Karpas-422 (cell line): ENCODE data around the gene TLR6. TPM values are rescaled to one million over a fixed set of nuclear protein-coding genes. Genes with fewer than 3 reads are reported as not detected.

Source experiments
- DNase-seq: peaks from one replicate; pipeline ENCODE4 v3.0.0-alpha.2; 2015
- H2AFZ ChIP-seq: fragments of 200-600 bp; sonication (generic); 2 replicates; pipeline ENCODE4 v1.6.1; 2014; ENCODE audit warnings: antibody characterized with exemption, low read length, mixed read lengths
- H3K27ac ChIP-seq: fragments of 200-600 bp; sonication (generic); 2 replicates; pipeline ENCODE4 v1.5.1; 2014; ENCODE audit warnings: mild to moderate bottlenecking, low read length, moderate library complexity
- H3K27me3 ChIP-seq: fragments of 200-600 bp; sonication (generic); 2 replicates; pipeline ENCODE4 v1.6.1; 2014; ENCODE audit warnings: low read length, mixed read lengths
- H3K36me3 ChIP-seq: fragments of 200-600 bp; sonication (generic); 2 replicates; pipeline ENCODE4 v1.6.1; 2014; ENCODE audit warnings: low read length, mixed read lengths; ENCODE audit not compliant: insufficient read depth
- H3K4me1 ChIP-seq: fragments of 200-600 bp; sonication (generic); 2 replicates; pipeline ENCODE4 v1.6.1; 2014; ENCODE audit warnings: mild to moderate bottlenecking, low read length, mixed read lengths
- H3K4me2 ChIP-seq: fragments of 200-600 bp; sonication (generic); 2 replicates; pipeline ENCODE4 v1.6.1; 2014; ENCODE audit warnings: low read length, low read depth, mild to moderate bottlenecking; ENCODE audit not compliant: poor library complexity, severe bottlenecking
- H3K4me3 ChIP-seq: fragments of 200-600 bp; sonication (generic); 2 replicates; pipeline ENCODE4 v1.5.1; 2014; ENCODE audit warnings: mild to moderate bottlenecking, antibody characterized with exemption, low read length, mixed read lengths
- H3K79me2 ChIP-seq: fragments of 200-600 bp; sonication (generic); 2 replicates; pipeline ENCODE4 v1.6.1; 2014; ENCODE audit warnings: mild to moderate bottlenecking, low read length, mixed read lengths
- H3K9ac ChIP-seq: fragments of 200-600 bp; sonication (generic); 2 replicates; pipeline ENCODE4 v1.6.0; 2014; ENCODE audit warnings: low read length
- H3K9me2 ChIP-seq: fragments of 200-600 bp; sonication (generic), shearing (Covaris generic); replicated peaks from 2 replicates; pipeline ENCODE4 v1.6.0; 2014; ENCODE audit warnings: mild to moderate bottlenecking, low read length, moderate library complexity; ENCODE audit not compliant: insufficient read depth
- H3K9me3 ChIP-seq: fragments of 300-700, 200-600 bp; sonication (generic); 2 replicates; pipeline ENCODE4 v1.6.1; 2014; ENCODE audit warnings: low read length, mixed read lengths
- H4K20me1 ChIP-seq: fragments of 200-600 bp; sonication (generic); 2 replicates; pipeline ENCODE4 v1.6.1; 2014; ENCODE audit warnings: mild to moderate bottlenecking, antibody characterized with exemption, low read length, low read depth; ENCODE audit not compliant: insufficient read depth
- total RNA-seq: library from RNA; depleted of rRNA; stranded (reverse); fragments of >200 nt; shearing (Covaris generic); gene quantifications from 2 replicates; pipeline ENCODE4 v1.2.3, GENCODE V29; 2014; ENCODE audit warnings: low replicate concordance

TLR6 gene
- total RNA-seq, 1 experiment from 2014 or later, result 39.9 TPM

DNA sequence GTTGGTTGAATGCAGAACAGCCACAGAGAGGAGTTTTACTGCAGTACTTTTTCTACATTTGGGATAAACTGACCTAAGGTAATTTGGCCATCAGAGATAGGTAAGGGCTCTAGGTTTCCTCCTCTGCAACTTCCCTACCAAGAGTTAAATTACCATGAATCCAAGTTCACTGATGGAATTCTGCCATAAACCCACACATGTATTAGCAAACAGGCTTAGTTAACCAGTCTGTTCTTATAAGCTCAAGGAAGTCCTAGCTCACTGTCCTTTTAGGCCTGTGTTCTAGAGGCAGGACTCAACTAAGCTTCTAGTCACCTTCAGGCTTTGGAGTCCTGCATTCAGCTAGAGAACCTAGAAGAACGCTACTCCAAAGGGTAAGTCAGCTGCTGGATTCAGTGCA, 15.0 kb upstream of the TLR6 start:
- Histone ChIP-seq H3K79me2 (no peaks in the 10 kb centered on the region), H3K4me3 (no peak overlapping the region), H3K36me3 (no peaks in the 10 kb centered on the region)

DNA sequence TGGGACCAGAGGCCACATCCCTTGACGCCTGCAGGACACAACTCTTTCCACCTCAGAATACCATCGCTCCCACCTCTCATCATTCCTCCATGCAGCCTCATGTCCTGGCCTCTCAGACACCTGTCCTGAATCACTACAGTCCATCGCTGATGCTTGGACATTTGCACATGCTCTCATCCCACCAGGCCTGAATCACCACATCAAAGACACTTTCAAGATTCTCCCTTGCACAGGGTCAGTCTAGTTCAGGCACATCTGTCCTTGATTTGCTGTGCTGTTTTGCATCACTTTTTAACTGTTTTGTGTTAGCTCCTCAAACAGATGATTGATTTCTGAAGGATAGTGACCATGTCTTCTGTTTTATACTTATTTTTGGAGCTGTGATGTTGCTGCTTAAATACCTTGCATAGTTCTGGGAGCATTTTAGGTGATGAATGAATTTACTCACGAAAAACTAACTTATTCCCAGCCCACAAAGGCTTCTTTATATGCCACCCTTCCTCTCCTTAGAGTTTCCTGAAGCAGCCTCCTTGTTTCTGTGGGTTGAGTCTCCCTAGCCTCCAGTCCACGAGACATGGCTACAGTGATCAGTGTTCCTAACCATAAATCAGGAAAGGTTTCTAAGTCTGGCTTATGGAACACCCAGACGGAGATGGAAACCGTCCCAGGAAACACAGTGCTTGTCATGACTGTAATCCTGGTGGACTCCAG, 13.6 kb upstream of the TLR6 start:
- DNase-seq, result peak; percentile 29
- Histone ChIP-seq H4K20me1 (no peaks in the 10 kb centered on the region), H3K27ac (no peak overlapping the region), H3K27me3 (no peaks in the 10 kb centered on the region), H3K4me2 (no peak overlapping the region), H3K9me3 (no peaks in the 10 kb centered on the region), H2AFZ (no peak overlapping the region), H3K79me2 (no peaks in the 10 kb centered on the region), H3K9me2 (no peaks in the 10 kb centered on the region), H3K4me1 (peaks cover 12% of the 10 kb centered on the region), H3K36me3 (no peaks in the 10 kb centered on the region), H3K4me3 (no peak overlapping the region), H3K9ac (no peak overlapping the region)

More for the DNA sequence above, 15.0 kb upstream of the TLR6 start:
- no peaks in the 10 kb centered on the region for H3K27me3 ChIP-seq
- H2AFZ ChIP-seq, result no peak overlapping the region
- peak; percentile 38 for DNase-seq
- H3K9ac ChIP-seq, result no peak overlapping the region
- no peak overlapping the region for H3K27ac ChIP-seq
- H3K4me2 ChIP-seq, result no peak overlapping the region
- H4K20me1 ChIP-seq, result no peaks in the 10 kb centered on the region
- no peaks in the 10 kb centered on the region for H3K9me3 ChIP-seq
- peaks cover 12% of the 10 kb centered on the region for H3K4me1 ChIP-seq
- H3K9me2 ChIP-seq, result no peaks in the 10 kb centered on the region

GRCh38 chr4:38869511-38869910, 12.9 kb upstream of the TLR6 start:
- no peaks in the 10 kb centered on the region for H3K36me3 ChIP-seq
- H3K4me1 ChIP-seq, result peaks cover 12% of the 10 kb centered on the region
- H3K4me2 ChIP-seq, result no peak overlapping the region
- no peaks in the 10 kb centered on the region for H3K27me3 ChIP-seq
- no peak overlapping the region for H2AFZ ChIP-seq
- H3K79me2 ChIP-seq, result no peaks in the 10 kb centered on the region
- H3K27ac ChIP-seq, result no peak overlapping the region
- H3K4me3 ChIP-seq, result no peak overlapping the region
- H3K9me2 ChIP-seq, result no peaks in the 10 kb centered on the region
- no peaks in the 10 kb centered on the region for H4K20me1 ChIP-seq
- no peaks in the 10 kb centered on the region for H3K9me3 ChIP-seq
- no peak overlapping the region for H3K9ac ChIP-seq
- peak; percentile 34 for DNase-seq

GRCh38 chr4:38868059-38868960, 11.7 kb upstream of the TLR6 start:
- Histone ChIP-seq H3K4me2 (peak overlapping the region; percentile 77), H3K36me3 (no peaks in the 10 kb centered on the region), H3K4me1 (peaks cover 12% of the 10 kb centered on the region), H3K4me3 (peak overlapping the region; percentile 76), H4K20me1 (no peaks in the 10 kb centered on the region), H2AFZ (peak overlapping the region; percentile 80; the same call in 1 of the 2 replicates), H3K27ac (no peak overlapping the region), H3K9me2 (no peaks in the 10 kb centered on the region), H3K9me3 (no peaks in the 10 kb centered on the region), H3K27me3 (no peaks in the 10 kb centered on the region), H3K79me2 (no peaks in the 10 kb centered on the region), H3K9ac (peak overlapping the region; percentile 77)
- DNase-seq, result peak; percentile 33

DNA sequence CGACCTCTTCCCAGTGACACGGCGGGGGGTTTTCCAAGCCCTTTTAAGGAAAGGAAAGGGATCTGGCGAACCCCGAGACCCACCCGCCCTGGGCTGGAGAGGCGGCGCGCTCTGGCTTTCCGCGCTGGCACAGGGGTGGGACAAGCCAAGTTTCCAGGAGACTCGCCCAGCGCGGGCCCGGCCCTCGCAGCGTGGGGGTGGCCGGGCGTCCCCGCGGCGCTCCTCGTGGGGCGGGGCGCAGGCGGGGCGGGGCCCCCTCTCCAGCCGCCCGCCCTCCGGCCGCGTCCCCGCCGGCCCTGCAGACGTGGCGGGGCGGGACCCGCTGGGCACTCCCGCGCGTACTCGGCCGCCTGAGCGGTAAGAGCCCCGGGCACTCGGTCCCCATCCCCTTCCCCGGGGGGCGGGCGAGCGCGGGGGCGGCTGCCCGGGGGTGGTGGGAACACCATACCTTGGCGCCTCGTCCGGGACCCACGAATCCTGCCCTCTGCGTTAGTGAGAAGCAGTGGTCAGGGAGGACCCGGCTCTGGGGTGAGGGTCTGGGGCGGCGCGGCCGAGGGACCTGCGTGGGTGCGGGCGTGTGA, 11.0 kb upstream of the TLR6 start, which contains the start of gene FAM114A1:
FAM114A1 (plus strand) TSS at position 329 of the 581 bp plus-strand sequence. CDS start 10,273 bp downstream, outside the sequence.
- Histone ChIP-seq H3K4me2 (peak within 1 kb of the TSS; percentile 77), H3K9me2 (no peaks in the 10 kb centered on the region), H3K27ac (no peak within 1 kb of the TSS), H3K36me3 (no peaks in the 10 kb centered on the region), H4K20me1 (no peaks in the 10 kb centered on the region), H3K4me3 (peak within 1 kb of the TSS; percentile 76), H3K4me1 (peaks cover 12% of the 10 kb centered on the region), H3K27me3 (no peaks in the 10 kb centered on the region), H3K9me3 (no peaks in the 10 kb centered on the region), H3K9ac (peak within 1 kb of the TSS; percentile 77), H2AFZ (peak within 1 kb of the TSS; percentile 82), H3K79me2 (no peaks in the 10 kb centered on the region)
- peak; percentile 73 for DNase-seq

- Histone ChIP-seq H3K4me3 (peak overlapping the region; percentile 76), H3K9me2 (no peaks in the 10 kb centered on the region)
Measured at GRCh38 chr4:38866973-38867477, 10.4 kb upstream of the TLR6 start.

DNA sequence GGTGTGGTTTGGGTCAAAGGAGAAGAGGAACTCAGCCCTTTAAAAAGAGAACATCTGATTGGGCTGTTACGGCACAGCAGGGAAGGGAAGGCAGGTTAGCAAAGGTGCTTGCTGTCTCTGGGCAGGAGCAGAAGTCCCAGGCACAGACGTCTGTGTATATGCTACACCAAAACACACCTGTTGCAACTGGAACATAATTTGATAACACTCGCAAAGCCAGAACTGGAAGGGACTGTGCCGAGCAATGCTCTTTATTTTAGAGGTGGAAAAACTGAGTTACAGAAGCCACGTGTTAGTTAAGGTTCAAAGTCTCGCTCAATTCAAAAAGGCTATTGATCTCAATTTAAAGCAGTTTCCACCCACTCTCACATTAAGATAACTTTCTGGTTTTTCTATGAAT, 8.8 kb upstream of the TLR6 start:
- Histone ChIP-seq H3K27ac (no peak overlapping the region), H2AFZ (no peak overlapping the region), H3K9ac (no peak overlapping the region), H3K9me2 (no peaks in the 10 kb centered on the region), H4K20me1 (no peaks in the 10 kb centered on the region), H3K9me3 (no peaks in the 10 kb centered on the region), H3K79me2 (no peaks in the 10 kb centered on the region), H3K4me2 (no peak overlapping the region), H3K27me3 (no peaks in the 10 kb centered on the region), H3K36me3 (no peaks in the 10 kb centered on the region), H3K4me1 (peaks cover 19% of the 10 kb centered on the region), H3K4me3 (no peak overlapping the region)
- DNase-seq, result peak; percentile 38

More at GRCh38 chr4:38866973-38867477, 10.4 kb upstream of the TLR6 start:
- DNase-seq, result peak; percentile 31
- H3K9me3 ChIP-seq, result no peaks in the 10 kb centered on the region
- peaks cover 12% of the 10 kb centered on the region for H3K4me1 ChIP-seq
- no peak overlapping the region for H3K27ac ChIP-seq
- H3K9ac ChIP-seq, result peak overlapping the region; percentile 77
- peak overlapping the region; percentile 77 for H3K4me2 ChIP-seq
- no peaks in the 10 kb centered on the region for H3K27me3 ChIP-seq
- H4K20me1 ChIP-seq, result no peaks in the 10 kb centered on the region
- H3K36me3 ChIP-seq, result no peaks in the 10 kb centered on the region
- peak overlapping the region; percentile 82 for H2AFZ ChIP-seq
- H3K79me2 ChIP-seq, result no peaks in the 10 kb centered on the region
